Nucleus accumbens (tissue), 56 donors: ENCODE data around the gene HCRTR2.

ENCODE experiments used
- DNase-seq, 56 donors: peaks; one replicate each; lab custom pipeline; 2025; lab: John Stamatoyannopoulos, UW

Gene HCRTR2

DNA sequence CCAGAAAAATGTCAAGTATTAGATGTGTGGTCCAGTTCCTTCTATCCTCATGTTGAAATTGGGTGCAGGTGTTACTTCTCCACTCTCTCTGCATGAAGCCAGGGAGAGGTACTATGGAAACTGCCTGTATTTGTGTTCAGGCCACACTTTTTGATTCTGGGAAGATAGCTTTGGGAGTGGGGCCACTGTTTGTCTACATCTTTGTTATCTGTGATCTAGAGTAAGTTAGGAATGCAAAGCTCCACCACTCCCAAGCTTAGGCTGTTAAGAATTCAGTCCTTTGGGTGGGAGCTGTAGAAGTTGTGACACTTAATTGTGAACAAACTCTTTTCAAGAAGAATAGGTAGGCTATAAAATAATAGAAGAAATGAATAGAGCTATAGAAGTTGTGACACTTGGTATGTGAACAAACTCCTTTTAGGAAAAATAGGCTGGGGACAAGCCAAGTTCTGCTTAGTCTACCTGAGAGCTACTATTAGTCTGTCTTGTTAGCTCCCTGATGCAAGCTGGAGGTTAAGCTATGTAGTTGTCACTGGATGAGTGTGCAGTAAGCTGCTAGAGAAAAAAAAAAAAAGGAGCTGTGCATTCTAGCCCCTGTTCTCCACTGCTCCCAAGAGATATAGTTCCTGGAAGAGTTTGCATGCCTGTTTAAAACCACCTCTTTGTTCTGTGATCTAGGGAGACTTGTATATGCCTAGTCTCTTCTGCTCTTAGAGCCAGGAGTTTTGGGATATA is 145.8 kb downstream of the HCRTR2 start:
- no peak for DNase-seq

DNA sequence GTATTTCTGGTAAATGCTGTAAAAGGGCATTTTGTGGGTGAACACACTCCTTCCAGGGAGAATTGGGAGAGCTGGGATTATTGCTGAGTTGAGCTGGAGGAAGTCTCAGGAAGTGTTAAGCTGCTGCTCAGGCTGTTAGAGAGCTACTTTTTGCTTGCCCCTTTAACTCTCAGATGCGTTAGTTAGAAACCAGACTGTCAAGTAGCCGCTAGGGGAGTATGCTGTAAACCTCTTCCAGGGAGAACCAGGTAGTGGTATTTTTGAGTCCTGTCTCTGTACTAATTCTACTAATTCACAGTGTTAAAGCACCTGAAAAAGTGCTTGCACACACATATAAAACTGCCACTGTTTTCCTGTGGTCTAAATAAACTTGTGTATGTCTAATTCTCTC is 146.4 kb downstream of the HCRTR2 start:
- DNase-seq, result no peak

DNA sequence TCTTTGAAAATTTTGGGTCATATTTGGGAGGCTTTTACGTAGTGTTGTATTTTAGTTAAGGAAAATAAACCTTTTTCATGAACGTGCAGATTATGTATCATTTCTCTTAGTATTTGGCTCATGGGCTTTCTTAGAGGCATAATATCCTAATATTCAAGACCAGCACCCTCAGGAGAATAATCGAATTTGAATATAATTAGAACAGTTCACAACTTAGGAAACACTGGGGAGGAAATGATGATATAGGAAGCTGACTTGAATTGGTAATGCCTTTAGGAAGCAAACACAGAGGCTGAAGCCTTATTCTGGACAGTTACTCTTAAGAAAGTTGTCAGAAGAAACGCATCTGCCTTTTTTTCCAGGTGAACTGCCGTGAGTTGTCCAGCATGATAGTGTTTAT is 152.9 kb downstream of the HCRTR2 start, which contains the start of gene GFRAL:
Gene GFRAL (plus strand): TSS at position 301 of the 400 bp plus-strand sequence. CDS start 86 bp downstream, at position 387.
- DNase-seq, result no peak
